ENCODE measurements around the gene SETX. TPM values are rescaled to one million over a fixed set of nuclear protein-coding genes. Genes with fewer than 3 reads are reported as not detected.

The SETX gene
- total RNA-seq, 1 experiment from 2014 or later, result 44.3 TPM

- Histone ChIP-seq H3K79me2 (ENCODE audit: insufficient read depth, low read length) (no peaks in the 10 kb centered on the region), H2BK120ac (ENCODE audit: low read depth, low read length, poor library complexity, severe bottlenecking) (no peak overlapping the region), H2AK5ac (ENCODE audit: insufficient read length, low read length) (no peak overlapping the region), H2BK5ac (ENCODE audit: insufficient read length, low read length) (no peak overlapping the region), H2BK20ac (ENCODE audit: low read depth, low read length, poor library complexity, severe bottlenecking) (no peak overlapping the region), H3K18ac (ENCODE audit: insufficient read length, low read depth, low read length) (no peak overlapping the region), H3K4ac (ENCODE audit: low read depth, low read length) (no peak overlapping the region), H3K14ac (ENCODE audit: insufficient read depth, low read length) (no peak overlapping the region), H4K91ac (ENCODE audit: insufficient read length, low read depth, low read length) (no peak overlapping the region), H3K27me3 (ENCODE audit: insufficient read depth, low read length) (no peaks in the 10 kb centered on the region), H3K27ac (ENCODE audit: insufficient read length, low read depth, low read length) (no peak overlapping the region), H3K4me1 (ENCODE audit: insufficient read depth, low read length) (no peaks in the 10 kb centered on the region), H3K56ac (ENCODE audit: insufficient read length, low read depth, low read length) (no peak overlapping the region), H3K9ac (ENCODE audit: extremely low read depth, insufficient read length, low read length) (no peak overlapping the region), H3K79me1 (ENCODE audit: insufficient read depth, low read depth, low read length, poor library complexity, severe bottlenecking) (no peaks in the 10 kb centered on the region), H4K20me1 (ENCODE audit: control insufficient read depth, insufficient read depth, insufficient read length) (no peaks in the 10 kb centered on the region), H3K4me2 (ENCODE audit: insufficient read depth, insufficient read length, low read length) (no peak overlapping the region), H3K23ac (ENCODE audit: insufficient read length, low read depth, low read length) (no peak overlapping the region), H2BK15ac (ENCODE audit: low read depth, low read length) (no peak overlapping the region), H3T11ph (ENCODE audit: low read length) (no peak overlapping the region), H4K8ac (replicated peaks; ENCODE audit: insufficient read length, low read depth, low read length) (no peak overlapping the region), H3K9me3 (ENCODE audit: control insufficient read depth, low read depth, low read length) (no peaks in the 10 kb centered on the region), H2BK12ac (ENCODE audit: insufficient read length, low read depth, low read length) (no peak overlapping the region), H2AFZ (ENCODE audit: low read length) (no peak overlapping the region), H3K23me2 (ENCODE audit: insufficient read length, low read depth, low read length, poor library complexity, severe bottlenecking) (no peaks in the 10 kb centered on the region), H4K5ac (ENCODE audit: insufficient read length, low read depth, low read length) (no peak overlapping the region)
- no peak overlapping the region for H3K4me3 Mint-ChIP-seq
- no peaks in the 10 kb centered on the region for H3K9me3 Mint-ChIP-seq
- WGBS (ENCODE audit: extremely low coverage, insufficient read length, low lambda C conversion rate), result no CpG with 5 or more reads among the region's 3 CpGs
- H3K36me3 Mint-ChIP-seq (ENCODE audit: insufficient read depth in 1 of 3, low read depth in 3 of 3), result peaks cover 5 to 40% (median 23%) of the 10 kb centered on the region in 3 experiments; a peak in 6 of 7 replicates
- TF ChIP-seq, protein P1, sequence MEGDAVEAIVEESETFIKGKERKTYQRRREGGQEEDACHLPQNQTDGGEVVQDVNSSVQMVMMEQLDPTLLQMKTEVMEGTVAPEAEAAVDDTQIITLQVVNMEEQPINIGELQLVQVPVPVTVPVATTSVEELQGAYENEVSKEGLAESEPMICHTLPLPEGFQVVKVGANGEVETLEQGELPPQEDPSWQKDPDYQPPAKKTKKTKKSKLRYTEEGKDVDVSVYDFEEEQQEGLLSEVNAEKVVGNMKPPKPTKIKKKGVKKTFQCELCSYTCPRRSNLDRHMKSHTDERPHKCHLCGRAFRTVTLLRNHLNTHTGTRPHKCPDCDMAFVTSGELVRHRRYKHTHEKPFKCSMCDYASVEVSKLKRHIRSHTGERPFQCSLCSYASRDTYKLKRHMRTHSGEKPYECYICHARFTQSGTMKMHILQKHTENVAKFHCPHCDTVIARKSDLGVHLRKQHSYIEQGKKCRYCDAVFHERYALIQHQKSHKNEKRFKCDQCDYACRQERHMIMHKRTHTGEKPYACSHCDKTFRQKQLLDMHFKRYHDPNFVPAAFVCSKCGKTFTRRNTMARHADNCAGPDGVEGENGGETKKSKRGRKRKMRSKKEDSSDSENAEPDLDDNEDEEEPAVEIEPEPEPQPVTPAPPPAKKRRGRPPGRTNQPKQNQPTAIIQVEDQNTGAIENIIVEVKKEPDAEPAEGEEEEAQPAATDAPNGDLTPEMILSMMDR (conservative IDR thresholded peaks at IDR 0.05), result no peak
- H3K4me1 Mint-ChIP-seq, result 0 out of 4 replicates have a peak, but pooled peaks cover 0 to 4% of the 10 kb centered on the region in 2 experiments
- no peak overlapping the region for H3K27ac Mint-ChIP-seq
- peaks cover 2% of the 10 kb centered on the region for H3K27me3 Mint-ChIP-seq (ENCODE audit: low read depth)
- DNase-seq, result no peak
Observed at GRCh38 chr9:132260846-132261245, 93.9 kb downstream of the SETX start.
